Body of pancreas (tissue), 4 donors: ENCODE data around the gene ACKR2. TPM values are rescaled to one million over a fixed set of nuclear protein-coding genes. Genes with fewer than 3 reads are reported as not detected.

Experiments used
- ATAC-seq: fragments of 150-250 bp; one replicate; pipeline ENCODE4 v1.9.1; 2016
- DNase-seq, 4 donors: peaks; one replicate each; pipeline ENCODE4 v3.0.0-alpha.2; 2019
- H3K27ac ChIP-seq, 4 donors: fragments of 200-600 bp; sonication (generic); 1 replicate in 3 of 4; 2 replicates in 1 of 4; pipeline versions ENCODE4 v1.5.1 to v1.6.1; 2016 to 2019; ENCODE audit warnings: mild to moderate bottlenecking in 1 of 4, mixed read lengths in 1 of 4, moderate library complexity in 1 of 4
- H3K27me3 ChIP-seq, 2 donors: fragments of 200-600 bp; sonication (generic); one replicate each; pipeline ENCODE4 v1.6.0; 2016; ENCODE audit warnings: mild to moderate bottlenecking in 1 of 2
- H3K36me3 ChIP-seq, 2 donors: fragments of 200-600 bp; sonication (generic); replicated peaks in 1 of 2; 2 replicates each; pipeline ENCODE4 v1.5.1; 2016; ENCODE audit warnings: low read depth in 2 of 2; ENCODE audit not compliant: insufficient read depth in 1 of 2
- H3K4me1 ChIP-seq: fragments of 200-600 bp; sonication (generic); one replicate; pipeline ENCODE4 v1.6.0; 2016
- H3K4me3 ChIP-seq, 2 donors: fragments of 200-600 bp; sonication (generic); 1 replicate in 1 of 2; 2 replicates in 1 of 2; pipeline ENCODE4 v1.5.1; 2016 to 2019
- H3K9me3 ChIP-seq, 3 donors: fragments of 200-600 bp; sonication (generic); 1 replicate in 2 of 3; 2 replicates in 1 of 3; pipeline ENCODE4 v1.5.1; 2016
- CTCF ChIP-seq, 7 experiments: fragments of 450-650 bp in 4 of 7; fragments of 200-600 bp in 3 of 7; sonication (generic) in 3 of 7; IDR thresholded peaks; one replicate each; pipeline ENCODE4 v1.5.1; 2016 to 2019; ENCODE audit warnings: antibody characterized with exemption in 7 of 7
- POLR2A ChIP-seq, 3 donors: fragments of 450-650 bp; IDR thresholded peaks; one replicate each; pipeline ENCODE4 v1.6.1; 2016; ENCODE audit warnings: antibody characterized with exemption in 3 of 3, mild to moderate bottlenecking in 2 of 3
- WGBS, 2 donors: methylation state at CpG; one replicate each; pipeline ENCODE4 v1.1.5; 2017; 5-methylcytosine and 5-hydroxymethylcytosine counted together
- intact Hi-C: fragments of 100-400 bp; cut with DNase I; formaldehyde crosslinking; loops from one replicate; pipeline ENCODE4 v1.15.1; 2023
- total RNA-seq, 2 donors: library from RNA; depleted of rRNA; stranded (reverse); fragments of >200 nt; gene quantifications; one replicate each; pipeline ENCODE4 v1.1.0, GENCODE V29; 2016

The ACKR2 gene
- total RNA-seq, 2 donors from 2014 or later: 3.3 to 3.4 TPM

- H3K27ac ChIP-seq: peak overlapping the region in 3 of 4 donors; percentile 39 to 79 (median 69)
- no peaks in the 10 kb centered on the region for H3K36me3 ChIP-seq
- H3K9me3 ChIP-seq: no peaks in the 10 kb centered on the region
- H3K4me1 ChIP-seq: peaks cover 9% of the 10 kb centered on the region
- H3K27me3 ChIP-seq: no peaks in the 10 kb centered on the region
- peak overlapping the region in 1 of 2 donors; percentile 12 for H3K4me3 ChIP-seq
- no peak for ATAC-seq
- TF ChIP-seq POLR2A (IDR thresholded peaks at IDR 0.05) (no peak), CTCF (IDR thresholded peaks at IDR 0.05) (no peak)
- intact Hi-C loops: no loop called here
- WGBS, 2 donors: 6 to 8% methylated on average over 6 of the region's 6 CpGs
- no peak for DNase-seq
These were observed 35.9 kb upstream of the ACKR2 start for GRCh38 chr3:42773409-42773751.

GRCh38 chr3:42778644-42779043 lies 30.6 kb upstream of the ACKR2 start:
- TF ChIP-seq POLR2A (IDR thresholded peaks at IDR 0.05) (no peak), CTCF (IDR thresholded peaks at IDR 0.05) (no peak)
- intact Hi-C loops: no loop called here

GRCh38 chr3:42780398-42780797 lies 28.8 kb upstream of the ACKR2 start:
- TF ChIP-seq POLR2A (IDR thresholded peaks at IDR 0.05) (no peak), CTCF (IDR thresholded peaks at IDR 0.05) (no peak)
- no peaks in the 10 kb centered on the region for H3K9me3 ChIP-seq
- peaks cover 0 to 4% of the 10 kb centered on the region in 2 donors for H3K36me3 ChIP-seq
- ATAC-seq (peak; percentile 74), DNase-seq (no peak)
- no peak overlapping the region for H3K4me3 ChIP-seq
- 48 to 53% methylated on average over 3 of the region's 3 CpGs for WGBS, 2 donors
- intact Hi-C loops: loop anchor here (5.0 kb wide), 1 partner anchor 62 kb away; no protein-coding TSS in a partner anchor
- H3K4me1 ChIP-seq: peaks cover 29% of the 10 kb centered on the region
- H3K27me3 ChIP-seq: no peaks in the 10 kb centered on the region
- H3K27ac ChIP-seq: peak overlapping the region in 3 of 4 donors; percentile 44 to 80 (median 75)

More at GRCh38 chr3:42778644-42779043, 30.6 kb upstream of the ACKR2 start:
- Histone ChIP-seq H3K36me3 (peaks cover 0 to 2% of the 10 kb centered on the region in 2 donors), H3K27ac (peak overlapping the region in 2 of 4 donors; percentile 10 to 80), H3K4me3 (no peak overlapping the region), H3K4me1 (peaks cover 29% of the 10 kb centered on the region), H3K9me3 (no peaks in the 10 kb centered on the region), H3K27me3 (no peaks in the 10 kb centered on the region)
- ATAC-seq (no peak), DNase-seq (peak in 1 of 4 donors; percentile 20)
- WGBS, 2 donors: 68 to 76% methylated on average over 2 of the region's 2 CpGs

GRCh38 chr3:42780892-42781700 lies 28.1 kb upstream of the ACKR2 start:
- Histone ChIP-seq H3K27me3 (no peaks in the 10 kb centered on the region), H3K4me3 (no peak overlapping the region), H3K9me3 (no peaks in the 10 kb centered on the region), H3K4me1 (peaks cover 30% of the 10 kb centered on the region), H3K27ac (peak overlapping the region in 3 of 4 donors; percentile 44 to 80 (median 75)), H3K36me3 (peaks cover 0 to 8% of the 10 kb centered on the region in 2 donors)
- TF ChIP-seq POLR2A (IDR thresholded peaks at IDR 0.05) (no peak), CTCF (IDR thresholded peaks at IDR 0.05) (peak; percentile 42 to 82 (median 80))
- intact Hi-C loops: loop anchor here (5.0 kb wide), 1 partner anchor 61 kb away; no protein-coding TSS in a partner anchor
- peak in 1 of 4 donors; percentile 48 for DNase-seq
- peak; percentile 72 for ATAC-seq
- WGBS, 2 donors: 54 to 57% methylated on average over 11 of the region's 11 CpGs
